BE2C (cell line): ENCODE data around the gene NDRG4.

Experiments
- DNase-seq: peaks from one replicate; pipeline ENCODE4 v3.0.0-alpha.2; 2020
- H3K27me3 ChIP-seq: fragments of 250-450 bp; sonication (Bioruptor Pico); 2 replicates; pipeline ENCODE4 v1.5.1; 2020; ENCODE audit warnings: mild to moderate bottlenecking
- H3K36me3 ChIP-seq: fragments of 250-450 bp; sonication (Bioruptor Pico); 2 replicates; pipeline ENCODE4 v1.5.1; 2020; ENCODE audit warnings: mild to moderate bottlenecking
- H3K4me1 ChIP-seq: fragments of 250-450 bp; sonication (Bioruptor Pico); 2 replicates; pipeline ENCODE4 v1.5.1; 2020
- H3K4me3 ChIP-seq: 2 replicates; pipeline ENCODE4 v1.5.1; 2011; ENCODE audit warnings: low read depth, low read length
- H3K9me3 ChIP-seq: fragments of 250-450 bp; sonication (Bioruptor Pico); 2 replicates; pipeline ENCODE4 v1.5.1; 2020
- CTCF ChIP-seq: IDR thresholded peaks from 2 replicates; pipeline ENCODE4 v1.5.1; 2012; ENCODE audit warnings: mild to moderate bottlenecking, low read depth, low read length

The NDRG4 gene

DNA sequence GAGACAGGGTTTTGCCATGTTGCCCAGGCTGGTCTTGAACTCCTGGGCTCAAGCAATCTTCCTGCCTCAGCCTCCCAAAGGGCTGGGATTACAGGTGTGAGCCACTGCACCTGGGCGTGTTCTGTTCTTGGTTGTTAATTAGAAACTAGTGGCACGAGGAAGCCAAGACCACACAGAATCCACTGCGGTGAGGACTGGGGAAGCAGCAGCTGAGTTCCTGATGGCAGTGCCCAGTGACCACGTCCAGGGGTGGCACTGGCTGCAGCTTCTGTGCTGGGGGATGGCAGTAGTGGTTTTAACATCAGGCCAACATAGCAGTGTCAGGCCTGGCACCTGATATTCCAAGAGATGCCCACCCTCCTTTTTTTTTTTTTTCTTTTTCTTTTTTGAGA, 39.7 kb upstream of the NDRG4 start:
- TF ChIP-seq CTCF = no peak
- Histone ChIP-seq H3K27me3 (peaks cover 18% of the 10 kb centered on the region), H3K9me3 (no peaks in the 10 kb centered on the region), H3K4me3 (no peak overlapping the region), H3K4me1 (peaks cover 12% of the 10 kb centered on the region; the same call in 1 of the 2 replicates), H3K36me3 (no peaks in the 10 kb centered on the region)
- no peak for DNase-seq

DNA sequence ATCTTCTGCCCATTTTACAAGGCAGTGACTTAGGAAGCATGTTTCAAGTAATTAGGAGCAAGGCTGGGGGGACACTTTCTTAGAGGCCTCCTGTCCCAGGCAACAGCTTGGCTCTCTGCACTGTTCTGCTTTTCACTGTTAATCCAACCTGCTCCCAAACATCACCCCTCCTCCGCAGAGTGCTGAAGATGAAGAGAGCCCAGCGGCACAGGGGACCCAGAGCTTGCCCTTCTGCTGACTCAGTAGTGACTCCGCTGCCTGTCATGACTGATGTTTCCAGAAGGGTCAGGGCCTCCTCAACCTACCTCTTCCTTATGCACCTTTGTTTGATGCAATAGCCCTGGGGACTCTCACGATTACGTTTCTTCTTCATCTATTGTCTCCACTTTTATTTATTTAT, 38.9 kb upstream of the NDRG4 start:
- H3K27me3 ChIP-seq = peaks cover 25% of the 10 kb centered on the region
- no peaks in the 10 kb centered on the region for H3K9me3 ChIP-seq
- DNase-seq = no peak
- no peak overlapping the region for H3K4me3 ChIP-seq
- TF ChIP-seq CTCF = no peak
- no peaks in the 10 kb centered on the region for H3K36me3 ChIP-seq
- H3K4me1 ChIP-seq = peaks cover 8% of the 10 kb centered on the region; the same call in 1 of the 2 replicates

GRCh38 chr16:58461640-58462039, 38.3 kb upstream of the NDRG4 start:
- no peak overlapping the region for H3K4me3 ChIP-seq
- no peak for DNase-seq
- H3K27me3 ChIP-seq = peaks cover 27% of the 10 kb centered on the region

DNA sequence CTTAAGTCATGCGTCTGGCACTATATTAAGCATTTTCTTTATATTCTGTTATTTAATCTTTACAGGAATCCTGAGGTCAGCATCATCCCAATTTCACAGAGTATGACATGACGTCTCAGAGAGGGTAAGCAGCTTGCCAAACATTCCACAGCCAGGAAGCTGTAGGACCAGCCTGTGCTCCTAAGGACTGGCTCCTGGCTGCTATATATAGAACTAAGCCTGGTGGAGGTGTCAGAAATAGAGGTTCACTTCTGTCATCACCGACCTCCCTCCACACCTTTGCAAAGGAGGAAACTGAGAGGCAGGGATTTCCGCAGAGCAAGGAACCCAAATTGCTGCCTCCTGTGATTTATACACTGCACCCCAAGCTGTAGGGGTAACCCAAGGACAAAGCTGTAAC, 37.9 kb upstream of the NDRG4 start:
- no peak for DNase-seq
- Histone ChIP-seq H3K27me3 (peaks cover 27% of the 10 kb centered on the region), H3K4me1 (no peaks in the 10 kb centered on the region), H3K9me3 (no peaks in the 10 kb centered on the region), H3K4me3 (no peak overlapping the region), H3K36me3 (no peaks in the 10 kb centered on the region)
- no peak for TF ChIP-seq CTCF

More at GRCh38 chr16:58461640-58462039, 38.3 kb upstream of the NDRG4 start:
- Histone ChIP-seq H3K36me3 (no peaks in the 10 kb centered on the region), H3K9me3 (no peaks in the 10 kb centered on the region), H3K4me1 (peaks cover 2% of the 10 kb centered on the region; the same call in 1 of the 2 replicates)
- no peak for TF ChIP-seq CTCF

DNA sequence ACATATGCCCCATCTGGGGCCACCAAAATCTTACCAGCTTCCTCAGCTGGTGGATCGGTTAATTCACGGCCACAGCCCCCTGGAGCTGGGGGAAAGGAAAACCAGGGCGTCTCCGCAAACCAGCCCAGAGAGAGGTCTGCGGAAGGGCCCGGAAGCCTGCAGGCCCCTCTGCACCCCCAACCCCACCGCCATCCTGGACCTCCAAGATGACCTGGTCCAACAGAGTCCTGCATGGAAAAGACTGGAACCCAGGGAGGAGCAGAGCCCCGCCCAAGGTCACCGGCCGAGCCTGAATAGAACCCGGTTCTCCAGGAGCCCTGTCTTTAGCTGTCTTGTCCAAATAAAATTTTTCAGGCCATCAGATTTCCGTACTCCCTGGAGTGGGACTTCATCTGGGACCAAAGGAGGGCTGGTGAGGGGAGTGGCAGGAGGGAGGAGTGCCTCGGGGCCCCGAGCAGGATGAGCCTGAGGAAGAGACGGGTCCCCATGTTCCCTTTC, 37.4 kb upstream of the NDRG4 start:
- H3K9me3 ChIP-seq = no peaks in the 10 kb centered on the region
- peaks cover 27% of the 10 kb centered on the region for H3K27me3 ChIP-seq
- DNase-seq = no peak
- no peak for TF ChIP-seq CTCF
- no peaks in the 10 kb centered on the region for H3K36me3 ChIP-seq
- no peak overlapping the region for H3K4me3 ChIP-seq
- no peaks in the 10 kb centered on the region for H3K4me1 ChIP-seq

- TF ChIP-seq CTCF = no peak
- no peaks in the 10 kb centered on the region for H3K4me1 ChIP-seq
- peak overlapping the region; percentile 63 for H3K4me3 ChIP-seq
- H3K9me3 ChIP-seq = no peaks in the 10 kb centered on the region
- H3K36me3 ChIP-seq = no peaks in the 10 kb centered on the region
- peaks cover 27% of the 10 kb centered on the region for H3K27me3 ChIP-seq
- peak; percentile 58 for DNase-seq
Measured at GRCh38 chr16:58462997-58463941, 36.7 kb upstream of the NDRG4 start.
